Activated effector memory CD4-positive, alpha-beta T cell treated with anti-CD3 and anti-CD28 coated beads, Interleukin-2, amount 50 U/mL, for 16 hours (primary cell): ENCODE data around the gene SCAPER.
"Not testable (repeated sequence)": the region's sequence is repeated elsewhere in the genome, so short reads cannot be mapped to it uniquely, and the experiment has no call there.

Source experiments
- DNase-seq: peaks from one replicate; pipeline ENCODE4 v3.0.0-alpha.2; 2020

The SCAPER gene

DNA sequence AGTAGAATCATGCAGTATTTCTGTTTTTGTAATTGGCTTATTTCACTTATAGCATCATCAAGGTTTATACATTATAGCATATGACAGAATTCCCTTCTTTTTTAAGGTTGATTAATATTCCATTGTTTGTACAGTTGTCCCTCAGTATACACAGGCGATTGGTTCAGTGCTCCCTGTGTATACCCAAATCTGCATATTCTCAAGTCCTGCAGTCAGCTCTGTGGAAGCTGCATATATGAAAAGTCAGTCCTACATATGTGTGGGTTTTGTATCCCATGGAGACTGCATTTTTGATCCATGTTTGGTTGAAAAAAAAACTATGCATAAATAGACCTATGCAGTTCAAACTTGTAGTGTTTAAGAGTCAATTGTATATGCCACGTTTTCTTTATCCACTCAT, 440.9 kb downstream of the SCAPER start:
- DNase-seq: no peak

DNA sequence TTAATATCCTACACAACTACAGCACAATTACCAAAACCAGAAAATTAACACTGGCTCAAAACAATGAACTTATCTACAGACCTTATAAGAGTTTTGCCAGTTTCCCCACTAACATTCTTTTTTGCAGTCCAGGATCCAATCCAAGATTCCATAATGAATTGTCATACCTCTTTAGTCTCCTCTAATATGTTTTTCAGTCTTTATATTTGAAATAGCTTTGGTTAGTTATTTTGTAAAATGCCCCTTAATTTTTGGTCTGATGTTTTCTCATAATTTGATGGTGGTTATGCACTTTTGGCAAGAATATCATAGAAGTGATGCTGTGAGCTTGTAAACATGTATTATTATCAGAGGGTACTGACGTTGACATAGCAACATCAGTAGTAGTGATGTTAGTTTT, 444.3 kb downstream of the SCAPER start:
- DNase-seq: no peak

DNA sequence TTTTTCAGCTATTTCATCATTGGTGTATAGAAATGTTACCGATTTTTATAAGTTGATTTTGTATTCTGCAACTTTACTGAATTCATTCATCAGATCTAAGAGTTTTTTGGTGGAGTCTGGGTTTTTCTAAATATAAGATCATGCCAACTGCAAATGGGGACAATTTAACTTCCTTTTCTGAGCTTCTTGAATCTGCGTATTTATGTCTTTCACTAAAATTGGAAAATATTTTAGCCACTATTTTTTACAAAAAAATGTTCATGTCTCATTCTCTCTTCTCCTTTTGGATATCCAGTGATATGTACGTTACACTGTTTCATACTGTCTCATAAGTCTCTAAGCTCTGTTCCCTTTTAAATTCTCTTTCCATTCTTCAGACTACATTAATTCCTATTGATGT, 444.8 kb downstream of the SCAPER start:
- DNase-seq: no peak

DNA sequence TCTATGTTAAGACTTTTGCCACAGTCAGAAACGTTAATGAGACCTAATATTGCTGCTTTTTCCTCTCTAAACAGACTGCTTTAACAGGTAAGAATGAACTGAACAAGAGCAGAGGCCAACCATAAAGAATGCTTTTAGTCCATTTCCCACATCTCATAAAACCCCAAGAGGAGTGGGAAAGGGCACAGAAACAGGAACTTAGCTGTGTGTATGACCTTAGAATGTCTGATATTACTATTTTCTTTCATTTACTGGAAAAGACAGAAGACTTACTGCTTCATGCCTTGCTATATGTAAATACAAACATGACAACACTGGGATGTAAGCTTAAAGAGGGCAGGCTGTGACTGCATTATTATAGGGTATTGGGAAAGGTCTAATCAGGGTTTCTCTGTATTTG, 453.6 kb downstream of the SCAPER start:
- no peak for DNase-seq

DNA sequence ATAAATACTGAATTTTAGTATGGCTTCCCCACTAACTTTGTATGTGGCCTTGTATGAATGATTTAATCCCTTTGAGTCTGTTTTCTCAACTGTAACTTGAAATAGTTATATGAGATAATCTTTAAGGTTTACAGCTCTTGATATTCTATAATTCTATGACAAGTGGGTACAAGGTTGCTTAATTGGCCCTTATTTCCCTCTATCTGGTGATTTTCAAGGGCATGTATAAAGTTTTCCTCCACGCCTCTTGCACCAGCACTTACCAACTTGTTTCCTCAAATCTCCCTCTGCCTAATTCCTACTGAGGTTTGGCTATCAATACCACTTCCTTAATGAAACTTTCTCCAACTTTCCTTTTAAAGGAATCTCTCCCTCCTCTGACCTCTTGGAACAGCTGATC, 455.7 kb downstream of the SCAPER start:
- DNase-seq: no peak

DNA sequence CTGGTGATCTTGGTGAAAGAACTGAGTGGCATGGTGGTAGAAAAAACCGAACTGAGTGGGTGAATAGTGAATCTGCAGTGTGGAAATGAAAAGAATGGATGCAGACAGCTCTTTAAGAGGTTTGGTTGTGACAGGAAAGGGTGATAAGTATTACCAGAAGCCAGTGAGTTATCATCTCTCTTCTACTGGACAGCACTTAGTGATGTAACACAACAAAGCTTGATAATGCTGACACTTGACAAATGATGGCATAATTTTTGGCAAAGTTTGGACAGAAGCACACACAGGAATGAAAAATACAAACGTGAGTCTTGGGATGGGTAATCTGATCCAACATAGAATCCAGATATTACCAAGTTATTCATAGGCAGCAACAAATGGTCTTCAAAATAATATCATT, 456.4 kb downstream of the SCAPER start:
- no peak for DNase-seq

DNA sequence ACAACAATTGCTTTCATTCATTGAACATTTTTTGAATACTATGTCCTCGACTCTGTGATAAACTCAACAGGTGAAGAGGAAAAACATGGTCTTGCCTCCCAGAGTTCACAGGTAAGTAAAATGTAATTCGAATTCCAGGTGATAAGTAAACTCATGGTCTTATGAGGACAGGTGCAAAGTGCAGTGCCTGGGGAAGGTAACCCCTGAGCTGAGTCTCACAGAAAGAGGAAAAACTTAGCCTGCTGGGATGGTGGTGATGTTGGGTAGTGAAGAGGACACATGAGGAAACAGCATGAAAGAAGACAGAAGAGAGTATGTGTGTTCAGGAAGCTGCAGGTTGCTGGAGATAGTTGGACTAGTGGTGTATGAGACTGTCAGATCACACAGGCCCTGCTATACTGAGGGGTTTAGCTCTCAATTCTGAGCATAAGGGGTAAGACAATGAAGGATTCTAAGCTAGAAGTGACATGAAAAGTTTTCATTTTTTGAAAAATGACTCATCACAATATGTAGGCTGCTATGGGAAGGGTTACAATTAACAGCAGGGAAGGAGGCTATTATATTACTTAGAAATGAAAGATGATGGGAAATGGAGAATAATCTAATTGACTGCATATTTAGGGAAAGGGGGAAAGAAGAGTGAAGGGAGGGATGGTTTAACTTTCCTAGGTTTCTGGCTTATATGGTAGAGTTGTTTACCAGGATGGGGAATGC, 457.3 kb downstream of the SCAPER start:
- no peak for DNase-seq

DNA sequence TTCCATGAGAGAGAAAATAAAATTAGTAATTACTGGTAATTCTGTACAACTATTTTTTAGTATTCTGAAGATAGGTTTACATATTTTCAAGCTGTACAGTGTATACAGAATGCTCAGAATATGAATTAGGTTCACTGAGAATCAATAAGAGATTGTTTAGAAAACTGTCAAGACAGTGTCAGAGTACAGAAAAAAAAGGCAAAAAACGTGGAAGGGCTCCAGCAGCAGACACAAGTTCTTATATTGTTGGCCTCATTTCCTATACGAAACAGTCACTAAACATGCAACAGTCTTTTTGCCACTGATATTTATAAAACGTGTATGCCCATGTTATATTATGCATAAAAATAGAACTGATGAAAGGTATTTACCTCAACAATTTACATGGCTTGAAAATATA, 464.7 kb downstream of the SCAPER start:
- no peak for DNase-seq

DNA sequence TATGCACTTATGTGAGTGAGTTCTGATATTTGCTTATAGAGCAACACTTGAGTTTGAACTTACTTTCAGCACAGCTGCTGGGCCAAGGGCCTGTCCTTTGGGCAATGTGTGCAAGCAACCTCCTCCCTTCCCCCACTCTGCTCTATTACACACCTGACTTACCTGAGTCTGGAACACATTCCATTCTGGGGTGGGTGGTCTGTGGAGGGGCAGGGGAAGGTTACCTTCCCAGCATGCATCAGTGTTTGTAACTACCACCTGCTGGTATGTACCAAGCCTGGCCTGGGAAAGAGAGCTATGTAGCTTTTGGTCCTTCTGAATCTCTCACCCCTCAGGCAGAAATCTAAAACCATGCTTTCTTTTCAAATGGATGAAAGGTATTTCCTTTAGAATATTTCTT, 465.6 kb downstream of the SCAPER start:
- no peak for DNase-seq

DNA sequence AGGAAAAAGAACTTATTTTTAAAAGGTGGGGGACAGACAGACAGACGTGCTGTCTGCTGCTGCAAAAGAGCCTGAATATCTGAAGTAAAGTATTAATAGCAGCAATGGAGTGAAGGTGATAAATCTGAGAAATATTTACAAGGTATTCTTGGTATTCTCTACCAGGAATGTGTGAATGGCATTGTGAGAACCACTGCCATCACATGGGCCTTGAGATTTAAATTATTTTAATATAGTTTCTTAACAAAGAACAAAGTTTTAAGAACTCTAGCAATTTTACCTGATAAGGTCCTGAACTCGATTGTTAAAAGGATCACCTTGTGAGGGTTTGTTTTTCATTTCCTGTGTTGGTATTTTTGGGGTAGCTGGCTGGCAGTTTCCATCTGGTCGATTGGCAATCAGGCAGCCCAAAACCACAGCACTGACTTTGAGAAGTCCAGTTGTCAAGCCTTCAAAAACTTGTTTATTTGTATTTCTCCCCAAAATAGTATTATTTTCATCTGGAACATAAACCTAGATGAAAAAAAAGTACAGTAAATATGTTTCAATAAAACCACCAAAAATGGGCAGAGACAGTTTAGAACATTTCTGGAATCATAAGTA, 471.2 kb downstream of the SCAPER start:
- no peak for DNase-seq

DNA sequence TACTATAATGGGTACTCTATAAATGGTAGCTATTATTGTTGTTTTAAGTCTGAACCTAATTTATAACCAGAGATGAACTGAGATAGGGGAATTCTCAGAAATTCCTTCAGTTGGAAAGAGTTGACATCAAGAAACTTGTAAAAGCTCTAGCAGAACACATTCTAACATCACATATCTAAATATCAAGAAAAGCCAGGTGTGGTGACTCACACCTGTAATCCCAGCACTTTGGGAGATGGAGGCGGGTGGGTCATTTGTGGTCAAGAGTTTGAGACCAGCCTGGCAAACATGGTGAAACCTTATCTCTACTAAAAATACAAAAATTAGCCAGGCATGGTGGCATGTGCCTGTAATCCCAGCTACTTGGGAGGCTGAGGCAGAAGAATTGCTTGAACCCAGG, 472.1 kb downstream of the SCAPER start:
- DNase-seq: not testable (repeated sequence)

DNA sequence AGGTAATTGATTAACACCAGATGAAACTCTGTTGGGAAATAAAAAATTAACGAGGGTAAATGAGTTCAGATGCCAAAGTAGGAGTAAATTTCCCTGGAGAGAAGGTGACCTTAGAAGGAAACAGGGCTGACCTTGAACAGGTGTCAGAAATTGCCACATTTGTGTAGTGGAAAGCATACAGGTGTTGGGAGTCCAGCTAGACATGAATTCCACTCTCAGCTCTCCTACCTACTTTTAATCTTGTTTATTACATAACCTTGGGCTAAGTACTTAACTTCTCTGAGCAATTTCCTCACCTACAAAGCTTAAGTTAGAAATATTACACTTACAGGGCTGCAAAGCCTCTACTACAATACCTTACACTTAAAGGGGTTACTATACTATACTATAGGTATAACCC, 472.5 kb downstream of the SCAPER start:
- DNase-seq: no peak

DNA sequence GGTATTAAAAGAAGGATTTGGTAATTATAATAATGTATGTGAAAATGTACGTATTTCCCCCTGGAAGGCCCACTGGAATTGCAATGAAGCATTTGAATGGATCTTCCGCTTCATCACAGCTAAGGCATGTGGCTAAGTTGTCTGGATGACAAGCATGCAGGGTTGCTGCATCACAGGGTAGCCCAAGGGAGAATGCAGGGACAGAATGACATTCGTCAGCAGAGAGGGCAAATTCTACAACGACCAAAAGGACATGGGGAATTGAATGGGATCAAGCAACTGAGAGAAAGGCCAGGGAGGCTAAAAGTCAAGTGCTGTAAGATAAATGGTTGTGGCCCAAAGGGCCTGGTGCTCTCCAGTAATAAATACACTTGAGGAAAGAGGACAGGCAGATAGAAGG, 473.2 kb downstream of the SCAPER start:
- DNase-seq: no peak

DNA sequence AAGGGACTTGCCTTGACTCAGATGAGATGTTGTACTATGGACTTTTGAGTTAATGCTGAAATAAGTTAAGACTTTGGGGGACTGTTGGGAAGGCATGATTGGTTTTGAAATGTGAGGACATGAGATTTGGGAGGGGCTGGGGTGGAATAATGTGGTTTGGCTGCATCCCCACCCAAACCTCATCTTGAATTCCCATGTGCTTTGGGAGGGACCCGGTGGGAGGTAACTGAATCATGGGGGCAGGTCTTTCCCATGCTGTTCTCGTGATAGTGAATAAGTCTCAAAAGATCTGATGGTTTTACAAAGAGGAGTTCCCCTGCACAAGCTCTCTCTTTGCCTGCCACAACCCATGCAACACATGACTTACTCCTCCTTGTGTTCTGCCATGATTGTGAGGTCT, 474.4 kb downstream of the SCAPER start:
- not testable (repeated sequence) for DNase-seq

DNA sequence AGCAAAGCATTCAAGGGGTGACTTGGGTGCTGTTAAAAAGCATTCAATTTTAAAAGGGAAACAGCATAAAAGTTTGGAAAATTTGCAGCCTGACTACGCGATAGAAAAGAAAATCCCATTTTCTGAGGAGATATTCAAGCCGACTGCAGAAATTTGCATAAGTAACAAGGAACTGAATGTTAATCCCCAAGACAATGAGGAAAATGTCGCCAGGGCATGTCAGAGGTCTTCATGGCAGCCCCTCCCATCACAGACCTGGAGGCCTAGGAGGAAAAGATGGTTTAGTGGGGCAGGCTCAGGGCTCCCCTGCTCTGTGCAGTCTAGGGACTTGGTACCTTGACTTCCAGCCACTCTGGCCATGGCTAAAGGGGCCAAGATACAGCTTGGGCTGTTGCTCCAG, 475.5 kb downstream of the SCAPER start:
- DNase-seq: no peak

DNA sequence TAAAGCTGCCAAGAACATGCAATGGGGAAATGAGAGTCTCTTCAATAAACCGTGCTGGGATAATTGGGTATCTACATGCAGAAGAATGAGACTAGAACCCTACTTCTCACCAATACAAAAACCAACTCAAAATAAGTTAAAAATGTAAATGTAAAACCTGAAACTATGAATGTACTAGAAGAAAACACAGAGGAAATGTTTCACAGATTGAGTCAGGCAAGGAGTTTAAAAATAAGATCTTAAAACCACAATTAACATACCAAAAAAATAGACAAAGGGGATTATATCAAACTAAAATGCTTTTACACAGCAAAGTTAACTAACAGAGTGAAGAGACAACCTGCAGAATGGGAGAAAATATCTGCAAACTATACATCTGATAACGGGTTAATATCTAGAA, 478.2 kb downstream of the SCAPER start:
- DNase-seq: no peak

DNA sequence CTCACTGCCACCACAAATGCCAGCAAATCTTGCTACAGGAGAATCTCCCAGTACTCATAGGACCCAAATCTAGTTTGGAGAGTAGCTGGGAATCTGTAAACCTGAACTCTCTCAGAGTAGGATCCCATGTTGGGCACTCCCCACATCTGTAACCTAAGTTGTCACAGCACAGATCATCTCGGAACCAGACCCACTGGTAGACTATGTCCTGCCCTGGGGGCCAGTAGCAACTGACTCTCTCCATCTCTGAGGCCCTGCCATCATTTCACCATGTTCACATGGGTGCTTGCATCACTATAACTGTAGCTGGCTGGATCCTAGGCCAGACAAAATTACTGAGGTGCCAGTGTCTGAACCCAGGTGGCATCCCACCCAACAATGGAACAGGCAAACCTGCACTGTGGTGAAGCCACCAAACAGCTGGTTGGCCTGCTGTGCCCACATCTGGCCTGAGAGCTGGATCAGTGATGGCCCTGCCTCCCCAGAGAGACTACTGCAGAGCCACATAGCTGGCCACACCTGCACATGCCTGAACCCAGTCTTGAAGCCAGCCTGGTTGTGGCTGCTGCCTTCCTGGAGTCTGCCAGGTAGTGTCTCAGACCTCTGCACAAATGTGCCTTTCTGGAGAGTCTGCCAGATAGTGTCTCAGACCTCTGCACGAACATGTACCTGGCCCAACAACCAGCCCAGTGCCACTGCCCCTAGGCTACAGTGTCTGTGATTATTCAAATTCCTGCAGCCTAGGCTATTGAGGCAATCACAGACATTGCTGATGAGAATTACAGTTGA, 486.6 kb downstream of the SCAPER start:
- DNase-seq: no peak

DNA sequence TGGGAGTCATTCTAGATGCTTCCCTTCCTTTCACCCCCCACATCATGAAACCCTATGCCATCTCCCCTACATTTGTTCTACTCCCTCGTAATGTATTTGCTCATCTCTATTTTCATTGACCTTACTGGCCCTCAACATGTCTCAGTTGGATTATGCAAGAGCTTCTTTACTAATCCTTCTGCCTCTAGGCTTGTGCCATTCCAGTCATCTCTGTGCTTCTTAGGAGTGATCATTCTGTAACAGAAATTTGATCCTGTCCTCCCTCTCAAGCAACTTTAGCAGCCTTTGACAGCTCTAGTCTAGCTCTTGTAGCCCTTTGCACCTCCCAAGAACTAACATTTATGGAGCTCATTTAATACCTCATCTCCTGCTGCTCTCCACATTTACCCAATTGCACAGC, 503.9 kb downstream of the SCAPER start:
- no peak for DNase-seq

DNA sequence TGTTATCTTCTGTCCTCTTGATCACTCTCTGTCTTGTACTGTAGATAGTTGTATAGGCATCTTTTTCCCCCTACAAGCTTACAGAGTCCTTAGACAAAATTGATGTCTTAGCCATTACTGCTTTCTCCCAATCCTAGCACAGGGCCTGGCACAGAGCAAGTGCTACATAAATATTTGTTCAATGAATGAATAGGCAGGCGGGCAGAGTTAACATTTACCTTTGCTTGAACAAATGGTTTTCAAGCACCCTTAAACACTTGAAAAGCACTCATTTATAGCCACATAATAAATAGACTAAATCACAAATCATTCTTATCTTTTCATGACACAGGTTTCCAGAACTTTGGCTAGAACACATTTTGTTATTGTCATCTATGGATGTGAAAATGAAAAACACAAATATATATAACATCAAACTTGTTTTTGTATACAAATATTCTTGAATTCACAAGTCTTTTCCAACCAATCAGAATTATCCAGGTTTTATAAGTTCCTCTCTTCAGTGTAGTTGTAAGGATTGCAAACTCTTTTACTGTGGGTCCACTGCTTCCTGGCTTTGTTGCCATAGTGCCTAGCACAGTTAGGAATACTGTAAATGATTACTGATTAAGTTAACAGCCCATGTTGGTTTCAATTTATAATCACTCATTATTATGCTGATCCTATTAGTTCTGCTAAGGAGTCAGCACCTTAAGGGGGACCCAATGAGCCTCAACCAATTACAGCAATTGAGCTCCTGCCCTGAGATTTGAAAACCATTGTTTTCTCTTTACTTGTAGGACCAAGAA, 506.6 kb downstream of the SCAPER start:
- DNase-seq: no peak

DNA sequence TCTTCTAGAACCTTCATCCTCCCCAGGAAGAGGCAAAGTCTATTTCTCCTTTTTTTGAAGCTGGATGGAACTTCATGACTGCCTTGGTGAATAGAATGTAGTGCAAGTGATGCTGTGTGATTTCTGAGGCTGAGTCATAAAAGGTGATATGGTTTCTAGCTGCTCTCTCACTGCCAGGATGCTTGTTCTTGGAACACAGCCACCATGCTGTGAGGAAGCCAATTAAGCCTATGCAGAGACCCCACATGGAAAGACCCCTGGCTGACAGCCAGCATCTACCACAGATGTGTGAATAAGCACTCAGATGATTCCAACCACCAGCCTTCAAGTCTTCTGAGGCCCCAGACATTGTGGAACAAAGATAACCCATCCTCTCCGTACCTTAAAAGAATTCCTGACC, 511.5 kb downstream of the SCAPER start:
- DNase-seq: no peak

DNA sequence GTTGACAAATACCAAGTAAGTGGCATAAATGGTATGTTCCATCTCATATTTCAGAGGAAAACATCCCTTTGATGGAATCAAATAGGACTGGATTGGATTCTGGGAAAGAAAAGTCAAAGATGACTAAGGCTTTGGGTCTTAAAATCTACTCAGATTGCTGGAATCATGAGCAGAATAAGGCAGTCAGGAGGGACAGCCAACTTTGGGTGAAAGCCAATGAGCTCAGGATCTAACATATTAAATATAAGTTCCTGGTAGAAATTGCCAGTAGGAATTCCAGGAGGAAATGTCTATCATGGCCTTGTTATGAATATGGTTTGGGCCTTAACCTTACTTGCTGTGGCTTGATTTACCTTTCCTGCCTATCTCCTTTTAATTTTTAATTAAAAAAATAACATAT, 513.3 kb downstream of the SCAPER start:
- DNase-seq: no peak

DNA sequence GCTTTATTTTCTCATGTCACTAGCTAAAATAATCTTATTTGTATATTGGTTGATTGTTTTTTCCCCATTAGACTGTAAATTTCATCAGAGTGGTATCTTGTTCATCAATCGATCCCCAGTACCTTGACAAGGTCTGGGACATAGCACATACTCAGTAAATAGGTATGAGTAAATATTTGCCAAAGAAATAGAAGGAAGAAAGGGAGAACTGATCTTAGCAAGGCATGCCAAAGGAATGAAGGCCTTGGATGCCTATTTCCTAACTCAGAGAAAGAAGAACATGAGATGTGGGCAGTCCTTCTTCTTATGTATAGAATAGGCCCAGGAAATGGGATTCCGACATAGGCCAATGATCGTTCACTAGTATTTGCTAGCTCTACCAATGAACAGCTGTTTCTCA, 513.8 kb downstream of the SCAPER start:
- no peak for DNase-seq

DNA sequence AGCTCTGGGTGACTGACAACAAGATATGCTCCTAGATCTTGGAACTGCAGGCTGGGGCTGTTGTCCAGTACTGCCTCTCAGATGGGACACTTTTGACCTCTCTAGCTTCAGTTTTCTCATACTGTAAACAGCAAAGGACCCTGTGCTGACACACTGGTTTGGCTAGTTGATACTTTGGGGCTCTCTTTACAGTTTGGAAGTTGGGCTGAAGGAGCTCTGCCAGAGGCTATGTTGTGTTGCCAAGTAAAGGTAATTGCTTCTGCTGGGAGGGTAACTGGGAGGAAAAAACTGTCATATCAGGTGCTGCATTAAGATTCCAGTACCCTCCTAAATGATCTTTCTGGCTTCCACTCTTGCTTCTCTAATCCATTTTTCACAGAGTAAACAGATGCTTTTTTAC, 514.6 kb downstream of the SCAPER start:
- no peak for DNase-seq

DNA sequence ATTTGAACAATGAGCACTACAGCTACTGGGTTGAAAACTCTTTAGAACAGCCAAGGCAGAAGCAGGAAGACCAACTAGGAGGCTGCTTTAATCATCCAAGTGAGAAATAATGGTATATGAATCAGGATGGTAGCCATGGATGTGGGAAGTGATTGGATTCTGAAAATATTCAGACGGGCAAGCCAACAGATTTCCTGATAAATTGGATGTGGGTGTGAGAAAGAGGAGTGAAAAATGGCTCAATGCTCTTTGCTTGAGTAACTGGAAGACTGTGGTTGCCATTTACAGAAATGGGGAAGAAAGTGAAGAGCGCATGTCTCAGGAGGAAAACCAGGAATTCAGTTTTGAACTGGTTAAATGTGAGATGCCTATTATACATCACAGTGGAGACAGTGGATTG, 518.2 kb downstream of the SCAPER start:
- DNase-seq: no peak
